NCI-H510A (cell line): ENCODE results near the gene DMXL1.
"Not testable (repeated sequence)": the region's sequence is repeated elsewhere in the genome, so short reads cannot be mapped to it uniquely, and the experiment has no call there.

Experiments
- DNase-seq: peaks from one replicate; lab custom pipeline; 2025; lab: John Stamatoyannopoulos, UW

DMXL1 gene

GRCh38 chr5:119122474-119122873 is 51.6 kb downstream of the DMXL1 start:
- not testable (repeated sequence) for DNase-seq

- no peak for DNase-seq
Observed at GRCh38 chr5:119123280-119123679, 52.4 kb downstream of the DMXL1 start.

GRCh38 chr5:119129770-119130169 is 58.9 kb downstream of the DMXL1 start:
- DNase-seq = no peak

- DNase-seq = no peak
Observed at GRCh38 chr5:119131530-119132304, 60.8 kb downstream of the DMXL1 start.

GRCh38 chr5:119135743-119136142 is 64.9 kb downstream of the DMXL1 start:
- DNase-seq = not testable (repeated sequence)

GRCh38 chr5:119136666-119137318 is 65.9 kb downstream of the DMXL1 start:
- no peak for DNase-seq

GRCh38 chr5:119153629-119154028 is 82.7 kb downstream of the DMXL1 start:
- no peak for DNase-seq

- DNase-seq = no peak
Observed at GRCh38 chr5:119158144-119158543, 87.3 kb downstream of the DMXL1 start.

GRCh38 chr5:119161430-119161829 is 90.5 kb downstream of the DMXL1 start:
- no peak for DNase-seq

GRCh38 chr5:119166026-119166425 is 95.1 kb downstream of the DMXL1 start:
- no peak for DNase-seq

GRCh38 chr5:119168401-119168800 is 97.5 kb downstream of the DMXL1 start:
- DNase-seq = no peak

GRCh38 chr5:119171686-119172085 is 100.8 kb downstream of the DMXL1 start:
- no peak for DNase-seq

GRCh38 chr5:119174578-119175163 is 103.8 kb downstream of the DMXL1 start:
- no peak for DNase-seq

GRCh38 chr5:119176785-119177184 is 105.9 kb downstream of the DMXL1 start:
- no peak for DNase-seq

- DNase-seq = no peak
Observed at GRCh38 chr5:119177226-119177625, 106.3 kb downstream of the DMXL1 start.

GRCh38 chr5:119178435-119178834 is 107.5 kb downstream of the DMXL1 start:
- no peak for DNase-seq

- DNase-seq = no peak
Observed at GRCh38 chr5:119179857-119180641, 109.2 kb downstream of the DMXL1 start.

GRCh38 chr5:119185512-119185911 is 114.6 kb downstream of the DMXL1 start:
- DNase-seq = not testable (repeated sequence)

GRCh38 chr5:119187776-119188529 is 117.1 kb downstream of the DMXL1 start:
- DNase-seq = no peak

- DNase-seq = no peak
Observed at GRCh38 chr5:119190470-119191095, 119.7 kb downstream of the DMXL1 start.

- no peak for DNase-seq
Observed at GRCh38 chr5:119191944-119192343, 121.1 kb downstream of the DMXL1 start.
